Stomach (tissue), 9 donors: ENCODE data around the gene IFNA10. TPM values are rescaled to one million over a fixed set of nuclear protein-coding genes. Genes with fewer than 3 reads are reported as not detected.
"Not testable (repeated sequence)": the region's sequence is repeated elsewhere in the genome, so short reads cannot be mapped to it uniquely, and the experiment has no call there.

ENCODE experiments used
- DNase-seq, 2 donors: peaks; one replicate each; pipeline versions ENCODE4 v3.0.0 to v3.0.0-alpha.2; 2013 to 2019
- H3K27ac ChIP-seq, 5 donors: fragments of 200-600 bp in 4 of 5; sonication (generic) in 4 of 5; one replicate each; pipeline ENCODE4 v1.5.1; 2013 to 2019; ENCODE audit warnings: mild to moderate bottlenecking in 1 of 5, moderate library complexity in 1 of 5
- H3K27me3 ChIP-seq, 3 donors: fragments of 200-600 bp; sonication (generic); one replicate each; pipeline ENCODE4 v1.5.1; 2017 to 2019; ENCODE audit warnings: mixed run types in 1 of 3
- H3K36me3 ChIP-seq, 4 donors: fragments of 200-600 bp; sonication (generic); 1 replicate in 3 of 4; 2 replicates in 1 of 4; pipeline ENCODE4 v1.5.1; 2016 to 2019
- H3K4me1 ChIP-seq, 4 donors: fragments of 200-600 bp; sonication (generic); one replicate each; pipeline ENCODE4 v1.5.1; 2016 to 2019
- H3K4me3 ChIP-seq, 4 donors: fragments of 200-600 bp; sonication (generic) in 3 of 4; one replicate each; pipeline ENCODE4 v1.5.1; 2016 to 2019; ENCODE audit warnings: mild to moderate bottlenecking in 1 of 4
- H3K9me3 ChIP-seq, 4 donors: fragments of 200-600 bp; sonication (generic); one replicate each; pipeline ENCODE4 v1.5.1; 2016 to 2019
- CTCF ChIP-seq, 7 experiments: fragments of 450-650 bp in 4 of 7; fragments of 200-600 bp in 3 of 7; sonication (generic) in 3 of 7; IDR thresholded peaks; one replicate each; pipeline ENCODE4 v1.5.1; 2016 to 2019; ENCODE audit warnings: antibody characterized with exemption in 7 of 7, control low read depth in 2 of 7, mild to moderate bottlenecking in 1 of 7
- EP300 ChIP-seq: sonication (generic); formaldehyde crosslinking; IDR thresholded peaks from one replicate; pipeline ENCODE4 v1.6.1; 2017; ENCODE audit warnings: antibody characterized with exemption
- POLR2A ChIP-seq, 4 donors: fragments of 450-650 bp; IDR thresholded peaks; one replicate each; pipeline ENCODE4 v1.6.1; 2016; ENCODE audit warnings: antibody characterized with exemption in 4 of 4, control low read depth in 2 of 4, mild to moderate bottlenecking in 1 of 4, moderate library complexity in 1 of 4
- POLR2AphosphoS5 ChIP-seq, 3 donors: sonication (generic); formaldehyde crosslinking; IDR thresholded peaks; one replicate each; pipeline ENCODE4 v1.6.1; 2016; ENCODE audit warnings: antibody characterized with exemption in 3 of 3
- WGBS, 5 donors: extraction: QIAGEN DNeasy Blood & Tissue Kit in 3 of 5; methylation state at CpG; one replicate each; pipeline versions ENCODE4 v1.1.5 to v1.1.7; 2013 to 2018; 5-methylcytosine and 5-hydroxymethylcytosine counted together
- intact Hi-C: fragments of 100-400 bp; cut with DNase I; formaldehyde crosslinking; loops from one replicate; pipeline ENCODE4 v1.15.1; 2023; ENCODE audit warnings: low total_unique reads
- polyA plus RNA-seq, 3 donors: library from polyadenylated mRNA; stranded (reverse); fragments of 200-250 nt; gene quantifications; one replicate each; pipeline ENCODE4 v1.2.3, GENCODE V29; 2013
- total RNA-seq, 5 donors: library from RNA; depleted of rRNA; stranded (reverse); fragments of >200 nt; gene quantifications; one replicate each; pipeline versions ENCODE4 v1.1.0 to v1.2.3, GENCODE V29; 2014 to 2016
- donor health status: healthy with polysubstance abuse.
- donor health status: Bipolar disorder and iron deficiency.
- donor health status: healthy.

Gene IFNA10
- total and polyA plus RNA-seq, 8 donors = not detected

DNA sequence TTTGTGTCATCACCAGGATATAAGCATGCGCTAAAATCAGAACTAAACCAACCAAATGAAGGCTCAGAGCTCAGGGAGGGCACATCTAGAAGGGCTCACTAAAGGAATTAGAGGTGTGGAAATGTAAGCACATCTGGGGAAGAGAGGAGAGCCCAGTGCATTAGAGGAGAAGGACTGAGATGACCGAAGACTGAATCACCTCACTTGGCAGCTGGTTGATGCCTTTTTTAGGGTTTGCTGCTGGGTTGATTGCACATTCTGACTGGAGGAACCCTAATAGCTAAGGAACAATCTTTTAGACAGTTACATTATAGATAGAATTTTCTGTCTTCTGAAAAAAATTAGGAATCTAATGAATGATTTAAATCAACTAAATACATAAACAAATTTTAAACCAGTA lies 32.3 kb downstream of the IFNA10 start:
- H3K36me3 ChIP-seq = no peaks in the 10 kb centered on the region
- 83 to 98% (median 85%) methylated on average over 2 of the region's 2 CpGs for WGBS, 5 donors
- intact Hi-C loops = no loop called here
- no peaks in the 10 kb centered on the region for H3K27me3 ChIP-seq
- H3K9me3 ChIP-seq = no peaks in the 10 kb centered on the region
- no peak for DNase-seq
- TF ChIP-seq POLR2AphosphoS5 (IDR thresholded peaks at IDR 0.05) (no peak), POLR2A (IDR thresholded peaks at IDR 0.05) (no peak), EP300 (no peak), CTCF (IDR thresholded peaks at IDR 0.05) (no peak)
- H3K4me1 ChIP-seq = no peaks in the 10 kb centered on the region
- H3K27ac ChIP-seq = no peak overlapping the region
- H3K4me3 ChIP-seq = no peak overlapping the region

GRCh38 chr9:21172156-21172555 lies 34.8 kb downstream of the IFNA10 start:
- TF ChIP-seq POLR2A (IDR thresholded peaks at IDR 0.05) (no peak), CTCF (IDR thresholded peaks at IDR 0.05) (no peak), POLR2AphosphoS5 (IDR thresholded peaks at IDR 0.05) (no peak), EP300 (no peak)
- intact Hi-C loops = no loop called here
- H3K27ac ChIP-seq = no peak overlapping the region
- no peaks in the 10 kb centered on the region for H3K4me1 ChIP-seq
- no peaks in the 10 kb centered on the region for H3K36me3 ChIP-seq
- WGBS, 5 donors = 79 to 89% (median 84%) methylated on average over 3 of the region's 3 CpGs
- H3K9me3 ChIP-seq = no peaks in the 10 kb centered on the region
- no peak overlapping the region for H3K4me3 ChIP-seq
- H3K27me3 ChIP-seq = no peaks in the 10 kb centered on the region
- no peak for DNase-seq

DNA sequence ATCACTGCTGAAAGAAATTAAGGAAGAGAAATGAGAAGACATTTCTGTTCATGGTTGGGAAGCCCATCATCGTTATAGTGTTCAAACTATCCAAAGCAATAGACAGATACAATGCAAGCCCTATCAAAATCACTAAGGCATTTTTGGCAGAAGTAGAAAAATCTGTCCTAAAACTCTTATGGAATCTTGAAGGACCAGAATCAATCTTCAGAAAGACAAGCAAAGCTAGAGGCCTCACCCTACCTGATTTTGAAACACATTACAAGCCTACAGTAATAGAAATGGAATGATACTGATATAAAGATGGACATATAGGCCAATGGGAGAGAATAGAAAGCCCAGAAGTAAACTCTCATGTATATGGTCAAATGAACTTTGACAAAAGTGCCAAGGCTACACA lies 35.6 kb downstream of the IFNA10 start:
- H3K27me3 ChIP-seq = no peaks in the 10 kb centered on the region
- intact Hi-C loops = no loop called here
- no peaks in the 10 kb centered on the region for H3K4me1 ChIP-seq
- no peak for DNase-seq
- H3K27ac ChIP-seq = no peak overlapping the region
- no peaks in the 10 kb centered on the region for H3K36me3 ChIP-seq
- TF ChIP-seq POLR2AphosphoS5 (IDR thresholded peaks at IDR 0.05) (no peak), EP300 (no peak), POLR2A (IDR thresholded peaks at IDR 0.05) (no peak), CTCF (IDR thresholded peaks at IDR 0.05) (no peak)
- 74 to 92% (median 83%) methylated on average over 1 of the region's 1 CpG for WGBS, 5 donors
- H3K9me3 ChIP-seq = no peaks in the 10 kb centered on the region
- H3K4me3 ChIP-seq = no peak overlapping the region

GRCh38 chr9:21166560-21166959 lies 40.4 kb downstream of the IFNA10 start, which contains the start of gene IFNA21:
Gene IFNA21 (minus strand): TSS chr9:21166660. CDS start chr9:21166612, 48 bp downstream.
- 75 to 87% (median 82%) methylated on average over 2 of the region's 2 CpGs for WGBS, 5 donors
- H3K4me3 ChIP-seq, intact Hi-C loops, H3K36me3 ChIP-seq, H3K27me3 ChIP-seq, H3K9me3 ChIP-seq, DNase-seq, H3K27ac ChIP-seq, H3K4me1 ChIP-seq: not testable (repeated sequence)

DNA sequence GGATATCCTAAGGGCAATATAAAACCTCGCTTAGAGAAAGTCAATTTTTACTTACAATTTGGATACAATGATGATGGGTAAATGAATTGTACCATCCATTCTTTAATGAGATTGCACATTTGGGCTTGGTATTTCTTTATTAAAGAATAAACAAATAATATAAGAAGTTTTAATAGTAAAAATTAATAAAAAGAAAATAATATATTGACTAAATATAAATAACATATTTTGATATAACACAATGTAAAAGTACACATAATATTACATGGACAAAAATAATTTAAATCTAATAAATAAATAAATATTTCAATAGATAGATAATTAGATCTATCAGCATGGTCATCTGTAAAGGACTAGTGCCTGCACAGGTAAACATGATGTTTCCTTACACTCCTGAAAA lies 41.4 kb downstream of the IFNA10 start:
- H3K9me3 ChIP-seq = no peaks in the 10 kb centered on the region
- no peaks in the 10 kb centered on the region for H3K4me1 ChIP-seq
- H3K36me3 ChIP-seq = no peaks in the 10 kb centered on the region
- intact Hi-C loops = no loop called here
- DNase-seq = no peak
- TF ChIP-seq EP300 (no peak), POLR2A (IDR thresholded peaks at IDR 0.05) (no peak), CTCF (IDR thresholded peaks at IDR 0.05) (no peak), POLR2AphosphoS5 (IDR thresholded peaks at IDR 0.05) (no peak)
- 91 to 98% (median 95%) methylated on average over 1 of the region's 1 CpG for WGBS, 5 donors
- no peaks in the 10 kb centered on the region for H3K27me3 ChIP-seq
- no peak overlapping the region for H3K4me3 ChIP-seq
- no peak overlapping the region for H3K27ac ChIP-seq
